GM21390 (cell line): ENCODE data around the gene NCAPG.
"Not testable (repeated sequence)": the region's sequence is repeated elsewhere in the genome, so short reads cannot be mapped to it uniquely, and the experiment has no call there.

Experiments
- ATAC-seq: cut with Tn5 transposase; IDR thresholded peaks from one replicate; pipeline ENCODE4 v1.9.1; 2021; ENCODE audit not compliant: unreplicated experiment

NCAPG gene

DNA sequence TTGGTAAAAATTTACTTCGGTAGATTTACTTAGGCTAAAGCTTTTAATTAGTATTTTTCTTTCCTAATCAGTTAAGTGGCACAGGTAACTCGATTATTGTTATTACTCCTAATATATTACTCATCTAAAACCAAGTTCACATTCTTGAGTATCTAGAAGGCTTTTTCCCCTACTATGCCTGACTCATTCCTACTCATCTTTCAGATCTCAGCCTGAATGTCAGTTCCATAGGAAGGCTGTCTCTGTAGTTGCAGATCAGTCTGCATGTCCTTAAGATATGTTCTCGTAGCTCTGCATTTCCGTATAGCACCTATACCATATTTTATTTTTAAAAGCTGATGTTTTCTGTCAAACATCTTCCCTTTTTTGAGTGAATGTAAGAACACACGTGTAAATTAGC, 23.5 kb upstream of the NCAPG start:
- no peak for ATAC-seq

DNA sequence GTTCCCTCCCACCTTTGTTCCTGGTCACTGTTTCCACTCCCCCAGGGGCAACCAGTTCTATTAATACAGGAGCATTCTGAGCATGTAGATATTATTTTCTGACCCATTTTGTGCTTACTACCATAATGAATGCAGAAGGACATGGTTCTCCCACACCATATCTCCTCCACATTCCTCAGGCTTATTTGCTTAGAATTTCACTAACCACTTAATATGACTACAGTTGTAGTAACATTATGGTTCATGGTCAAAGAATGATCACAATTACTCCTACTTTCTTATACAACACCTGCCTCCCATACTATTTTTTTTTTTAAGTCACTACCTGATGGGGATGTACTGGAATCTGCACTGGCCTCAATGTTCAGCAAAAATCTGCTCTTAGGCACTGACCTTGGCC, 21.8 kb upstream of the NCAPG start:
- no peak for ATAC-seq

DNA sequence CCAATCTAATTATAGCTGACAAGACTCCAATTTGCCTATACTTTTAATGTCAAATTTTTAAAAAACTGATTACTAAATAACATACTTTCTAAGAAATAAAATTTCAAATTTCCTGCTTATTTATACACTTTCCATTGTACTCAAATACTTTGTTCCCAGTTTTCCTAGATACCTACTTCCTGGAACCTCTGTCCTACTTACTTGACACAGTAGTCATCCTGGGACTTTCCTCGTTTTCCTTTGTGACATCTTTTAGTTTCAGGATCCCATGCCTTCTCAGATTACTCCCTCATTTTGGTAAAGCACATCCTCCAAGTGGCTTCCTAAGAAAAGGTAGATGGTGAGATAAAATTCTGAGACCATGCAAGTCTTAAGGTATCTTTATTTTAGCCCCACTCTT, 16.0 kb upstream of the NCAPG start:
- no peak for ATAC-seq

DNA sequence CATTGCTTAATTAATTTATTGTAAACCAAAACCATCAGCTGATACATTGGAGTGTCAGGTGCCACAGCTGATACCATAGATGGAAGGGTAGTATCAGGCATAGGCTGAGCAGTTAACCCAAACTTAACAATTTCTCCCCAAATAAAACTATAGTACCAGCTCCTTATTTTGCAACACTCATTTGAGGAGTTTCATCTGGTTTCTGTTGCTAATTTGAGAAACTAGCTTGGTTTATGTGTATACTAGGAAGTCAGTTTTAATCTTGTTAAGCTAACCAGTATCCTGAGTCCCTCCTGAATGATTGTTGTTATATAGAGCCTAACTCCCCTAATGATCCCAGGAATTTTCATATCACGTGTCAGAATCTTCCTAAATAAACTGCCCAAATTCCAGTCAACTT, 13.0 kb upstream of the NCAPG start:
- no peak for ATAC-seq

DNA sequence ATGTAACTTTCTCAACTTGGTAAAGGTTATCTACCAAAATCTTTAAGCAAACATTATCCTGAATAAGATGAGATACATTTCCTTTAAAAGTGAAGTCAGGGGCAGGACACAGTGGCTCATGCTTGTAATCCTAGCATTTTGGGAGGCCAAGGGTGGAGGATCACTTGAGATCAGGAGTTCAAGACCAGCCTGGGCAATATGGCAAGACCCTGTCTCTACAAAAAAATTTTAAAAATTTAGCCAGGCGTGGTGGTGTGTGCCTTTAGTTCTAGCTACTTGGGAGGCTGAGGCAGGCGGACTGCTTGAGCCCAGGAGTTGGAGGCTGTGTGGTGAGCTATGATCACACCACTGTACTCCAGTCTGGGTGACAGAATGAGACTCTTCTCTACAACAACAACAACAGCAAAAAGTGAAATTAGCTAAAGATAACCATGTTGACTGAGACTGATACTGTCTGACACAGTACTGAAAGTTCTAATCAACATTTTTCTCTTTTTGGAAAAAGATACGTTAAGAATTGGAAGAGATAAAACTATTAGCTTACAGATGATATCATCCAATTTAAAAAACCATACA, 5.1 kb upstream of the NCAPG start:
- no peak for ATAC-seq

DNA sequence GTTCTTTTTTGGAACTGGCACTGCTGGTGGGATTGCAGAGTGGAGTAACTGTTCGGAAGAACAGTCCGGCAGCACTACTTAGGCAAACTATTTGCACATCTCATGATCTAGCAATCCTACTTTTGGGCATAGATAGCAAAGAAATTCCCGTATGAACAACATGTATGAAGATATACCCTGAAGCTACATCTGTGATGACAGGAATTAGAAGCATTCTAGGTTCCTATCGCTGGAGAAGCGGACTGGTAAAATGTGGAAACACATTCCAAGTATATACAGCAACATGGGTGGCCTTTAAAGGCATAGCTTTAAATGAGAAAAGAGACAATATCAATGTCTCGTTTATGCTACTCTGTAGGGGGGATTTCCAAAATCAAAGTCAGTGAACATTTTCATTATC, 3.3 kb upstream of the NCAPG start:
- no peak for ATAC-seq

DNA sequence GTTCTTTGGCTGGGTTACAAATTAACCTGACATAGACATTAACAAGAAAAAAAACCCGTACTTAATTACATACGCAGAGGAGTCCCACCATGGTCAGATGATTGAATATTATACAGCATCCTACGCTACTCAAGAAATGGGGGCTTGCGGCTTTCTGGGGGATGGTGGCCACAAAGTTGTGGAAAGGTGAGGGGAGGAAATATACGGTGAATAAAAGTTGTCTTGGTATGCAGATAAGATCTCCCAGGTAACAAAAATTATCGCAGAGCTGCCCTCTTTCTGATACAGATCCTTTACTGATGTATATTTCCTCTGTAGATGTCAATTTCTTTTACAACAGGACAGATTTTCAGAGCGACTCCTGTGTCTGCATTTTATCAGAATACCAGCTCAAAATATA, 1.1 kb upstream of the NCAPG start:
- no peak for ATAC-seq

DNA sequence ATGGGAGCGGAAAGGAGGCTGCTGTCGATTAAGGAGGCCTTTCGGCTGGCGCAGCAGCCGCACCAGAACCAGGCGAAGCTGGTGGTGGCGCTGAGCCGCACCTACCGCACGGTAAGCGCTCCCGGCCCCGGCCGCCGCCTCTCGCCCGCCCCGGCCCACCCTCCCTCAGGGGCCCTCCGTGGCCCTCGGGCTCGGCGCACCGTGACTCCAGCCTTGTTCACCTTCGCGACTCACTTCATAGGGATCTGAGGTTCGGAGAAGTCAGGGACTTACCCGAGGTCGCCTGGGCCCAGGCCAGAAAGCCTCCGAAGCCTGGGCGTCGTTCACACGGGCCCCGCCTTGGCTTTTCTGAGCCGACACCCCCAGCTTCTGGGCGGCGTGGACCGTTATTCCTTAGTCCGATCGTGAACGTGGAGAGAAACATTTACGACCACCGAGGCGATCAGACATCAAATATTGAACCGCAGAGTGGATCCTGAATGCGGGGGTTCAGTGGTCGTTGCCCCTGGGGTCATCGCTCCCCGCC, 362 bp downstream of the NCAPG start:
- peak; percentile 34 for ATAC-seq

DNA sequence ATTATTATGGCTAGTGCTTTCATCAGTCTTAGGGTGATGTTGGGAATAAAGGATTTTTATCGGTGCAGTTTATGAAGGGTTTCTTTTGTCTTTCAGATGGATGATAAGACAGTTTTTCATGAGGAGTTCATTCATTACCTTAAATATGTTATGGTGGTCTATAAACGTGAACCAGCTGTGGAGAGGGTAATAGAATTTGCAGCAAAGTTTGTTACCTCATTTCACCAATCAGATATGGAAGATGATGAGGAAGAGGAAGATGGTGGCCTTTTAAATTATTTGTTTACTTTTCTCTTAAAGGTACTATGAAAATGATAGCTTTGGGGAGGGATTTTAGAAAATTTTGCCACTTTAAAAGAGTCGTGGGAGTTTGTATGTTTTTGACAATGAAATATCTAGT, 1.3 kb downstream of the NCAPG start:
- no peak for ATAC-seq

DNA sequence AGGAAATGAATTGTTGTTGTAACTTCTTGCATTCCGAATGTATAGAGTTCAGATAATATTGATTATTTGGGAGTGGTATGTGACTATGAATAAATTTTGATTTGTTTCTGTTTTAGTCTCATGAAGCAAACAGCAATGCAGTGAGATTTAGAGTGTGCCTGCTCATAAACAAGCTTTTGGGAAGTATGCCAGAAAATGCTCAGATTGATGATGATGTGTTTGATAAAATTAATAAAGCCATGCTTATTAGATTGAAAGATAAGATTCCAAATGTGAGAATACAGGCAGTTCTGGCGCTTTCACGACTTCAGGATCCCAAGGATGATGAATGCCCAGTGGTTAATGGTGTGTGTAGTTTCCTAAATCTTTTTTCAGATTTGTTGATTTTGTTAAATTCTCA, 2.0 kb downstream of the NCAPG start:
- no peak for ATAC-seq

DNA sequence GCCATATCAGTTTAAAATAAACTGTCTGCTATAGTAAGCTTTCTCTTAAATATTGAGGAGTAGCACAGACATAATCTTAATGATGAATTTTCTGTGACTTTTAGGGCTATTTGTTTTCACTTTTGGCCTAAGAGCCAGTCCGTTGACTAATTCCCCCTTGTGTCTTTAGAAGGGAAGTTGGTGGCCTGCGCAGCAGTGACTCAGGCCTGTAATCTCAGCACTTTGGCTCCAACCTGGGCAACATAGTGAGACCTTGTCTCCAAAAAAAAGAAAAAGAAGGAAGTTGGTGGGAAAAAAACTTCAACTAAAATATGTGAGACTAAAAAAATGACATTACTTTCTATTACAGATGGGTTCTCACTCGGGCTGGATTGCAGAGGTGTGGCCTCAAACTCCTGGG, 3.4 kb downstream of the NCAPG start:
- ATAC-seq: no peak

DNA sequence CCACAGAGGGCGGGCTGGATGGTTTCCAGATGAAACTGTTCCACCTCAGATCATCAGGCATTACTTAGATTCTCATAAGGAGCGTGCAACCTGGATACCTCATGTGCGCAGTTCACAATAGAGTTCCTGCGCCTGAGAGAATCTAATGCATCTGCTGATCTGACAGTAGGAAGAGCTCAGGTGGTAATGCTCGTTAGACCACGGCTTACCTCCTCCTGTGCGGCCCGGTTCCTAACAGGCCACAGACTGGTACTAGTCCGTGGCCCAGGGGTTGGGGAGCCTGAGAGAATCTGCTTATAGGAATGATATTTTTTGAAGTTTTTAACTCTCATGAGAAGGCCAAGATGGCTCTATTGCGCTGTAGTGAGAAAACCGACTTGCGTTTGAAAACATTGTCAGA, 5.4 kb downstream of the NCAPG start:
- no peak for ATAC-seq

DNA sequence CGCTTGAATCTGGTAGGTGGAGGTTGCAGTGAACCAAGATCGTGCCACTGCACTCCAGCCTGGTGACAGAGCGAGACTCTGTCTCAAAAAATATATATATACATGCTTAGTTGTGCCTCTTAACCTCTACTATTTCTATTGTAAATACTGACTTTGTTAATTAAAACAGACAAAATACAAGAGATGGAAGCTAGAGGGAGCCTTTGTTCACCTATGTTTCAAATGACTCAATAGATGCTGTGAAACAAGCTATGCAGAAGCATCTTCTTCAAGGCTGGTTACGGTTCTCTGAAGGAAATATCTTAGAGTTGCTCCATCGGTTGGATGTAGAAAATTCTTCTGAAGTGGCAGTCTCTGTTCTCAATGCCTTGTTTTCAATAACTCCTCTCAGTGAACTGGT, 6.2 kb downstream of the NCAPG start:
- ATAC-seq: peak; percentile 72

DNA sequence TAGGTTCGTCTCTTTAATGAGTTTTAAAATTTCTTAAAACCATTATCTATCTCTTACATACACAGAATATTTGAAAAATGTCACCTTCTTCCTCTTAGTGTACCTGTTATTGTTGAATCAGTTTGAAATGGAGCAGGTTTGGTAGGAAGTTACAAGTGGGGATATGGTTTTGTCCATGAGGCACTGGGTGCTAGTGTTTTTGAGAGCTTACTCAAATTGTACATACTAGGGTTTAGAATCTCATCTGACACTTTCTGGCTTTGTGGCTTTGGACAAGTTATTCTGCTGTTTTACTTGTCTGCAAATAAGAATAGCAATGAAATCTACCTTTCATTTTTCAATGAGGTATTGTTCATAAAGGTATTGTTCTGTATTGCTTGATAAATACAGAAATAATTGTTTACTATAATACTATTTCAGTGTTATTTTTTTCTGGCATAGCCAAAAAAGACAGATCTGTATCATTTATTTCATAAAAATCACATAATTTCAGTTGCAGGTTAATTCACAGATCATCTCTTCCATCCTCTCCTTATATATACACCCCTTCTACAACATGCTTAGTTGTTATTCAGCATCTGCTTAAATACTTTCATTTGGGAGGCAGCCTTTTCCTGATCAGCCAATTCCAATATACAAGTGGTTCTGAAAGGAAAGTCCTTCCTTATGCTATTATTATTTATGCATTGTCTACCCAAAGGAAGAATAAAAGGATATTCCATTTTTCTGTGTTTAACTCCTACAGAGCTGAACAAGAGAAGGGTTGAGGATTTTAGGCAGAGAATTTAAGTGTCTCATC, 13.3 kb downstream of the NCAPG start:
- ATAC-seq: no peak

DNA sequence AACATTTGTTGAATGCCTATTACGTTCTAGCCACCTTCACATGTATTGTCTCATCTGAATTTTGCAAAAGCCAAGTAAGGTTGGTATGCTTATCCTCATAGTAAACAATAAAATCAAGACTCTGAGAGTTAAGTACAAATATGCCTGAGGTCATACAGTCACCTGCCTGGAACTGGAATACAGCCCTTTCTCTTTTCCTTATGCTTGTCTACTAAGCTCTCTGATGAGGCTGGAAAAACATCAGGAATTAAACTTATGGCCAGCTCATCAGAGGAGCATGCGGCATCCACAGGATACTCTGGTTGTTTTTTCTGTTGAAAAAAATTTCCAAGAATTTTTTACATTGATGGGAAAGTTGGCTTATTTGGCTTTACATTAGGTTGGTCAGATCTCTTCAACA, 35.5 kb downstream of the NCAPG start:
- no peak for ATAC-seq

DNA sequence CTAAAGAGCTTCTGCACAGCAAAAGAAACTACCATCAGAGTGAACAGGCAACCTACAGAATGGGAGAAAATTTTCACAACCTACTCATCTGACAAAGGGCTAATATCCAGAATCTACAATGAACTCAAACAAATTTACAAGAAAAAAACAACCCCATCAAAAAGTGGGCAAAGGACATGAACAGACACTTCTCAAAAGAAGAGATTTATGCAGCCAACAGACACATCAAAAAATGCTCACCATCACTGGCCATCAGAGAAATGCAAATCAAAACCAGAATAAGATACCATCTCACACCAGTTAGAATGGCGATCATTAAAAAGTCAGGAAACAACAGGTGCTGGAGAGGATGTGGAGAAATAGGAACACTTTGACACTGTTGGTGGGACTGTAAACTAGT, 39.5 kb downstream of the NCAPG start:
- not testable (repeated sequence) for ATAC-seq

DNA sequence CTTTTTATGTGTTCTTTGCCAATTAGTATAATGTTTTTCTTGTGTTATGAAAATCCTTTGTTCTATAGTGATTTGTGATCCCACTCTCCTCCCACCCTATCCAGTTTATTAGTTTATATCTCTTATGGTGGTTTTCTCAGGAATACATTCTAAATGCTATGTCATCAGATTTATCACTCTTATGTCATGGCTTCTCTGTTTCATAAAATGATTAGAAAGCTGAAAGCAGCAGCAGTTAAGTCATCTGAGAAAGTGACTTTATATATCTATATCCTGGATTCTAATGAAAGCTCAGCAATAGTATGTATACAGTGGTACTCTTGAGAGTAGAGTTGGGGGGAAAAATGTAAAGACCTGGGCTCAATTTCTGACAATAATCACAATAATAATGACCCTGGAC, 41.2 kb downstream of the NCAPG start:
- no peak for ATAC-seq

DNA sequence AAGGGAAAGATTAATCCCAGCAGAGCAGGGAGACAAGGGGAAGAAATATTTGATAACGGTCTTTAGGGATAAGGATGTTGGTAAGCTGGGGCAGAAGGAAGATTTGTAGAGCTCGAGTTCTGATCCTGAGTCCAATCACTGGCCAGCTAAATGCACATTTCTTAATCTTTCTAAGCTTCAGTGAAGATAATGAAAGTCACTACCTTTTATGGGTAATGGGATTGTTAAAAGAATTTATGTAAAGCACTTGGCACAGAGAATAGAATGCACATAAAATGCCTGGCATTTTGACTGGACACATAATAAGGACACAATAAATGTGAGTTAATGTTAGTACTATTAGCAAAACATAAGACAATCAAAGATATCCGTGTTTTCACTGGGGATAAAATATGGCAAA, 43.3 kb downstream of the NCAPG start:
- no peak for ATAC-seq

DNA sequence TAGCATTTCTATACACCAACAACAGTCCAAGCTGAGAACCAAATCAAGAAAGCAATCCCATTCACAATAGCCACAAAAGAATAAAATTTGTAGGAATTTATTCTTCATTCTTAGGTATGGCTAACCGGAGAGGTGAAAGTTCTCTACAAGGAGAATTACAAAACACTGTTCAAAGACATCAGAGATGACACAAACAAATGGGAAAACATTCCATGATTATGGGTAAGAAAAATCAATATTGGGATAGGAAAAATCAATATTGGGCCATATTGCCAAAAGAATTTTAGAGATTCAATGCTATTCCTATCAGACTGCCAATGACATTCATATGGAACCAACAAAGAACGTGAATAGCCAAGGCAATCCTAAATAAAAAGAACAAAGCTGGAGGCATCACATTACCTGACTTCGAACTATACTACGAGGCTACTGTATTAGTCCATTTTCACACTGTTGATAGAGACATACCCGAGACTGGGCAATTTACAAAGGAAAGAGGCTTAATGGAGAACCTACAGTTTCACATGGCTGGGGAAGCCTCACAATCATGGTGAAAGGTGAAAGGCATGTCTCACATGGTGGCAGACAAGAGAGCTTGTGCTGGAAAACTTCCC, 49.1 kb downstream of the NCAPG start:
- ATAC-seq: no peak

DNA sequence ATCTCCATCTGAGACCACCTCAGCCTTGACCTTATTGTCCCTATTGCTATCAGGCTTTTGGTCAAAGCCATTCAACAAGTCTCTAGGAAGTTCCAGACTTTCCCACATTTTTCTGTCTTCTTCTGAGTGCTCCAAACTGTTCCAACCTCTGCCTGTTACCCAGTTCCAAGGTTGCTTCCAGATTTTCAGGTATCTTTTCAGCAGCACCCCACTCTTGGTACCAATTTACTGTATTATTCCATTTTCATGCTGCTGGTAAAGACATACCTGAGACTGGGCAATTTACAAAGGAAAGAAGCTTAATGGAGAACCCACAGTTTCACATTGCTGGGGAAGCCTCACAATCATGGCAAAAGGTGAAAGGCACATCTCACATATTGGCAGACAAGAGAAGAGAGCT, 51.1 kb downstream of the NCAPG start:
- not testable (repeated sequence) for ATAC-seq

DNA sequence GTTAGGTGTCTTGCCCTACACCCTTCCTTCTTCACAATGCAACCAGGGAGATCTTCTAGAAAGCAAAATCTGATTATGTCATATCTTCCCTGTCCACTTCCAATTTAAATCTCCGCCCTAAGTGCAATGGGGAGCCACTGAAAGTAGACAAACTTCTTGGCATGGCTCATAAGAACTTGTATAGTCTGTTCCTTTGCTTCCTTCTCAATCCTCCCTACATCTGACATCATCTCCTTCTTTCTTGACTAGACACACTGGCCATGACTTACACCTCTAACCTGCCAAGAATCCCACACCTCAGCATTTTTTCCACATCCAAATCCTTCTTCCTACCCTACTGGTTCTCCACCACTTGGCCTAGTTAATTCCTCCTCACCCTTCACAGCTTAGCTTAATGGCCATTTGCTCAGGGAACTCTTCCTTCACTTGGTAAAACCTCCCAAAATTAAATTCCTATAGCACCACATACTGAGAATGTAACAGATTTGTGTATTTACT, 55.1 kb downstream of the NCAPG start:
- no peak for ATAC-seq

DNA sequence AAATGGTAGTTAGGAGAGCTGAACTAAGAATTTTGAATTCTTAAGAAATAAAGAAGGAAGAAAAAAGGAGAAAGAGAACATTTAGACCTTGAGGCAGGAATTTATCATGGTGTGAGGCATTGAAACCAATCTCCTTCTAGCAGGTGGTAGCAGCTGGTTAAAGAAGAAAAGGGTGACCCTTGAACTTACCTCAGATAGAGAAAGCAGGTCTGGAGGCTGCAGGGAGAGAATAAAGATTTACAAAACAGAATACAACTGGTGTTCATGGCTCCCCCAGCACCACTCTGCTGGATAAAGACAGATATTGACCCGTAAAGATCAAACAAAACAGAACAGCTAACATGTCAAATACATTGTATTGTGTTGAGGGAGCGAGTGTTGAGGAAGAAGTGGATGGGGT, 56.0 kb downstream of the NCAPG start:
- no peak for ATAC-seq
